Activated CD4-positive, alpha-beta T cell treated with anti-CD3 and anti-CD28 coated beads, Interleukin-2, amount 10 ng/mL, durations not matched to agents 24 days and 14 days (primary cell): ENCODE measurements around the gene L3MBTL1. TPM values are rescaled to one million over a fixed set of nuclear protein-coding genes. Genes with fewer than 3 reads are reported as not detected.
A peak's percentile ranks its signal among the peaks of the same experiment; 100 is the strongest.

Experiments used
- DNase-seq: peaks from one replicate; pipeline ENCODE4 v3.0.0; 2022
- H3K27ac Mint-ChIP-seq: one replicate; pipeline ENCODE4 v1.8.0; 2022; ENCODE audit warnings: mild to moderate bottlenecking, mixed read lengths
- H3K27me3 Mint-ChIP-seq: one replicate; pipeline ENCODE4 v1.8.0; 2022; ENCODE audit warnings: mixed read lengths
- H3K36me3 Mint-ChIP-seq: one replicate; pipeline ENCODE4 v1.8.0; 2022; ENCODE audit warnings: low read depth, mild to moderate bottlenecking, mixed read lengths
- H3K4me1 Mint-ChIP-seq: one replicate; pipeline ENCODE4 v1.8.0; 2021; ENCODE audit warnings: mixed read lengths
- H3K4me3 Mint-ChIP-seq: one replicate; pipeline ENCODE4 v1.8.0; 2022; ENCODE audit warnings: mild to moderate bottlenecking, moderate library complexity, mixed read lengths
- H3K9me3 Mint-ChIP-seq: one replicate; pipeline ENCODE4 v1.8.0; 2021; ENCODE audit warnings: mixed read lengths
- intact Hi-C: fragments of 100-400 bp; cut with micrococcal nuclease; formaldehyde crosslinking; loops from one replicate; pipeline ENCODE4 v1.15.1; 2023
- total RNA-seq: library from RNA; stranded (reverse); gene quantifications from 2 replicates; pipeline ENCODE4 v1.2.3, GENCODE V29; 2022

The L3MBTL1 gene
- 8.8 and 9.9 TPM in 2 replicates for total RNA-seq

DNA sequence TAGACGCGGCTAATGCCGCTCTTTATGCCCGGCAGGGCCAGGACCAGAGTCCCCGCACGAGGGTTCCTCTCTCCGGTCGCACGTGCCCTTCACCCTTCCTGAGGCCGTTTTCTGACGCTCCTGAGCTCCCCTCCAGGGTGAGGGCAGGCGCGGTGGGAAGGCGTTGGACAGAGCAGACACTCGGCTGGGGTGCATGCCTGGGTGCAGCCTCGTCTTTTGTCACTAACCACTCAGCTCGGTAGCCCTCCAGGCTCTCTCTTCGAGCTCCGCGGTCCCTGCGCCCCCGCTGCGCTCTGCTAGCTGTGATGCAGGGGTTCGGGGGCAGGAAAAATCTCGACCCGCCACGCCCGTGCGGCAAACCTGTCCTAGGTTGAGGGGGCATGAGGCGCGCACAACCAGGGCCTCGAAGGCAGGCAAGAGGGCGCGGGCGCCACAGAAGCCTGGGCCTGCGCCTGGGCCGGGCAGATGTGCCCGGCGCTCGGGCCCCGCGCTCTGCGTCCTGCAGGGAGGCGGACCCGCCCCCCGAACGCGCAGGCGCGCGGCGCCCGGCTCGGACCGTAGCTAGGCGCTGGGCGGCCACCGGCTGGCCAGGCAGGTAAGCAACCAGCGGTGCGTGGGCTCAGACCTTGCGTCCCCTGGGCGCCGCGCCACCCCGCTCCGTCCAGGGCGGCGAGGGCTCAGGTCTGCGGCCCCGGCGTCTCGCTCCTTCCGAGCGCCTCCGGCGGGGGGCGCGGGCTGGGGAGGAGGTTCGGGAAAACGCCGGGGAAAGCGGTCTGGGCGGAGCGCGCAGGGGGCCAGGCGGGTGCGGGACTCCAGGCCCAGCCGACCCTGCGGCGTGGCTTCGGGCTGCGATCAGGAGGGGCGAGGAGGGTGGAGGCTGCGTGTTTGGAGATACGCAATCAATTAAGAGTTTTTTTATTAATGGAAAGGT lies at the start of gene L3MBTL1:
Gene L3MBTL1, plus strand, starts transcription at position 548 of the 931 bp plus-strand sequence. CDS start 5,807 bp downstream, outside the sequence.
- Mint-ChIP-seq H3K27ac (no peak within 1 kb of the TSS), H3K27me3 (peaks cover 41% of the 10 kb centered on the region), H3K4me1 (peaks cover 3% of the 10 kb centered on the region), H3K4me3 (peak within 1 kb of the TSS; percentile 67), H3K36me3 (no peaks in the 10 kb centered on the region), H3K9me3 (no peaks in the 10 kb centered on the region)
- peak; percentile 66 for DNase-seq
- intact Hi-C loops, result no loop called here

DNA sequence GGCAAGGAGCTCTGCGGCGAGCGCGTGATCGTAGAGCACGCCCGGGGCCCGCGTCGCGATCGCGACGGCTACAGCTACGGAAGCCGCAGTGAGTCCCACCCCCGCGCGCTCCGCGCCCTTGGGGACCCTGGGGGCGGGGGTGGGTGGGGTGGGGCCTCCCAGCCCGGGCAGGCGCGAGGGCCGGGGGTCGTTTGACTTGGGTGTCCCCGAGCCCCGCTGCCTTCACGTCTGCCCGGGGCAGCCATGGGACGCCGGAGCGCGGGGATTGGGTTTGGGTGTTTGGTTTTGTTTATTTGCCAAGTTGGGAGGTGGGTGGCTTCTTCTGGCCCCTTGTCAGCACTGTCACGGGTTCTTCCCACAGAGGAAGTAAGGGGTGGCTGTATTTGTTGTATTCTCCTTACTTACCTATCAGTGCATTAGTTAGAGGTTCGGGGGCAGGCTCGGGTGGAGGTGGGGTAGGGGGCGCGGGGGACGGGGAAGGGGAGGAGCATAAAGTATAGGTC lies 49.0 kb upstream of the L3MBTL1 start:
- no peak for DNase-seq
- Mint-ChIP-seq H3K36me3 (peaks cover 49% of the 10 kb centered on the region), H3K4me3 (peak overlapping the region; percentile 93), H3K9me3 (no peaks in the 10 kb centered on the region), H3K27me3 (peaks cover 14% of the 10 kb centered on the region), H3K4me1 (peaks cover 27% of the 10 kb centered on the region), H3K27ac (peak overlapping the region; percentile 98)
- intact Hi-C loops, result loop anchor here (5.0 kb wide), 3 partner anchors 294 to 754 kb away; partner anchors contain the start of gene OSER1

DNA sequence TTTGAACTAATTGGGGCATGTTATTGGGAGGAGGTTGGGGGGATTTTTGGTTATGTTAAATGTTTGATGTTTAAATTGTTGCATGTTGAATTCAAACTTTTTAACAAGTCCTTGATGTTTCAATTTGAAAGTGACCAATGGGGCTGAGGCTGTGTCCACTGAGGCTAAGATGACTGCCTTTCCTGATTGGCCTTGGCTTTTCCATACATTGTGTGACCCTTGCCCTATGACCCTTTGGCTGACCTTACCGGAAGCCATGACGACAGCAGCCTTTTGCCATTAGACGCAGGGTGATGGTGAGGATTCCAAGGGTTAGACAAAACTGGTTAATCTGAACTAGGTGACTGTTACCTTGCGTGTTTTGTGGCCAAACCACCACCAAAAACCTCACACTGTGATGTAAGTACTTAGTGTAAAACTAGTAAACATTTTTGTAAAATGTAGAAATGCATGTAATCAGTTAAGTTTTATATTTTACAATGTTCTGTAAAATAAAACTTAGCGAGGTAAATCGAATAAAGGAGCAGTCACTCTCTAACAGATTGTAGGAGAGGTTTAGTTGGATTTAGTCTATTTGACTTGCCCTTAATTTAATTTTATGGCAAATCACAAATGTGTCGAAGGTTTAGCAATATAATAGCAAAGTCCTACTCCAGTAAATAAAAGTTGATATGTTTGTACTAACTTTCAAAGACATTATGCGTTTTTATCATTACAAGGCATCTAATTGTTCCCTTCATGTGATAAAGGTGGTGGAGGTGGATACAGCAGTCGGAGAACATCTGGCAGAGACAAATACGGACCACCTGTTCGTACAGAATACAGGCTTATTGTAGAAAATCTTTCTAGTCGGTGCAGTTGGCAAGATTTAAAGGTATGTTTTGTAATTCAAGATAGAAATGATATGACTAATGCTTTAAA lies 48.2 kb upstream of the L3MBTL1 start:
- Mint-ChIP-seq H3K36me3 (peaks cover 57% of the 10 kb centered on the region), H3K27me3 (peaks cover 7% of the 10 kb centered on the region), H3K4me1 (peaks cover 28% of the 10 kb centered on the region), H3K27ac (peak overlapping the region; percentile 85), H3K9me3 (no peaks in the 10 kb centered on the region), H3K4me3 (peak overlapping the region; percentile 93)
- intact Hi-C loops, result loop anchor here (5.0 kb wide), 3 partner anchors 293 to 753 kb away; partner anchors contain the start of gene OSER1
- peak; percentile 71 for DNase-seq

DNA sequence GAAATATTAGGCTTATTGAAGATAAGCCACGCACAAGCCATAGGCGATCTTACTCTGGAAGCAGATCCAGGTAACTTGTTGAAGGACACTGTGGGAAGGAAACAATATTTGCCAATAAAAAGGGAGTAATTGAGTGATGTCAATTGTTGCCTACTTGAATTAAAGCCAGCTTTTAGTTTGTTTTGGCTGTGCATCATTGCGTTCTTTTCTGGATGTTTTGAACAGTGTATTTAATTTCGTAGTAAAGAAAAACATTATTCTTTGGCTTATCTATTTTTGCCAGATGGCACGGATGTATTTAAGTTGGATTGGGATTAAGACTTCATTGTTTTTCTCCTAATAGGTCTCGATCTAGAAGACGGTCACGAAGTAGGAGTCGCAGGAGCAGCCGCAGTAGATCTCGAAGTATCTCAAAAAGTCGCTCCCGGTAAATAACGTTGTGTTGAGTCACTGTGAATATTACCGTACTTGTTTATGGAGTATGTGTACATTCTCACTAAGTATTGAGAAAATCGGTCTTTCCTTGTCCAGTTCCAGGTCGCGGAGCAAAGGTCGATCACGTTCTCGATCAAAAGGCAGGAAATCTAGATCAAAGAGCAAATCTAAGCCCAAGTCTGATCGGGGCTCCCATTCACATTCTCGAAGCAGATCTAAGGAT lies 47.2 kb upstream of the L3MBTL1 start:
- Mint-ChIP-seq H3K27ac (peak overlapping the region; percentile 66), H3K27me3 (peaks cover 3% of the 10 kb centered on the region), H3K4me3 (peak overlapping the region; percentile 93), H3K36me3 (peaks cover 65% of the 10 kb centered on the region), H3K9me3 (no peaks in the 10 kb centered on the region), H3K4me1 (peaks cover 28% of the 10 kb centered on the region)
- intact Hi-C loops, result no loop called here
- no peak for DNase-seq

DNA sequence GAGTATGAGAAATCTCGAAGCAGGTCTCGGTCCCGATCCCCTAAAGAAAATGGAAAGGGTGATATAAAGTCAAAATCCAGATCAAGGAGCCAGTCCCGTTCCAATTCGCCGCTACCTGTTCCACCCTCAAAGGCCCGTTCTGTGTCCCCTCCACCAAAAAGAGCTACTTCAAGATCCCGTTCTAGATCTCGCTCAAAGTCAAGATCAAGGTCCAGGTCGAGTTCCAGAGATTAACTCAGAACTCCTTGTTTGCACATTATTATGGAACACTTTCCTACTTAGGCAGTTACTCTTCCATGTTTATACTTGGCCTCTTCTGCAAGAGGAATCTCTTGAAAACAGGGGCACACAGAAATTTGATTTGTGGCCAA lies 46.7 kb upstream of the L3MBTL1 start:
- Mint-ChIP-seq H3K9me3 (no peaks in the 10 kb centered on the region), H3K4me1 (peaks cover 28% of the 10 kb centered on the region), H3K4me3 (peak overlapping the region; percentile 93), H3K36me3 (peaks cover 69% of the 10 kb centered on the region), H3K27me3 (peaks cover 1% of the 10 kb centered on the region), H3K27ac (peak overlapping the region; percentile 66)
- DNase-seq, result no peak
- intact Hi-C loops, result no loop called here

DNA sequence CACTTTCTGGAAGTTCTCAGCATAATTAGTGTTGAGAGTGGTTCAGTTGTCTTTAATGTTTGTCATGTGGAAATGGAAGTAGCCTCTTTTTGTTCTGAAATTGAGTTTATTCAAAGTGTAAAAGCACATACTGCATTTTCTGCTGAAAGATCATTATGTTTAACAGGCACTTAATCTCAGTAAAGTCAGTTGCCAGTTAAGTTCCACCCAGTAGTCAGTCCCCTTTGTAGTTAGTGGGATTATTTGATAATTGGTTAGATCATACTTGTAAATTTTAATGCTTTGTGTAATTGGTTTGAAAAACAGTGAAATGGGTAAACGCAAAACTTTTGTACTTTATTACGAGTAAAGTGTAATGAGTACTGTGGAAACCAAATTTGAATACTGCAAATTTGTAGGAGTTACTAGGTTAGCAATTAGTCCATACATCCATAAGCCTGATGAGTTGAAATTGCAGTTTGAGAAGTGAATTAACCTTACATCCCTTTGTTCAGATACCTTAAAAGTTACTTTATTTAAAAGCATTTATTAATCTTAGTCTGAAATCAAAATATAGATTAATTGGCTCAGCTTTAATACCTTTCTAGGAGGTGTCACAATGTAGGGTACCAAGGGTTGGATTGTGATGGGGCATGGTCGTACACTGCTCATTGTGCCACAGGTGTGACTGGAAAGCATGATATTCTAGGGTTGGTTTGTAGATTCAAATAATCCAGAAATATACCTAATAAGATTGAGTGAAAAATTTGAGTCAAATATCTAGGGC lies 45.4 kb upstream of the L3MBTL1 start:
- intact Hi-C loops, result no loop called here
- H3K9me3 Mint-ChIP-seq, result no peaks in the 10 kb centered on the region
- no peaks in the 10 kb centered on the region for H3K27me3 Mint-ChIP-seq
- H3K4me1 Mint-ChIP-seq, result peaks cover 26% of the 10 kb centered on the region
- H3K36me3 Mint-ChIP-seq, result peaks cover 79% of the 10 kb centered on the region
- H3K4me3 Mint-ChIP-seq, result no peak overlapping the region
- H3K27ac Mint-ChIP-seq, result no peak overlapping the region
- DNase-seq, result no peak

DNA sequence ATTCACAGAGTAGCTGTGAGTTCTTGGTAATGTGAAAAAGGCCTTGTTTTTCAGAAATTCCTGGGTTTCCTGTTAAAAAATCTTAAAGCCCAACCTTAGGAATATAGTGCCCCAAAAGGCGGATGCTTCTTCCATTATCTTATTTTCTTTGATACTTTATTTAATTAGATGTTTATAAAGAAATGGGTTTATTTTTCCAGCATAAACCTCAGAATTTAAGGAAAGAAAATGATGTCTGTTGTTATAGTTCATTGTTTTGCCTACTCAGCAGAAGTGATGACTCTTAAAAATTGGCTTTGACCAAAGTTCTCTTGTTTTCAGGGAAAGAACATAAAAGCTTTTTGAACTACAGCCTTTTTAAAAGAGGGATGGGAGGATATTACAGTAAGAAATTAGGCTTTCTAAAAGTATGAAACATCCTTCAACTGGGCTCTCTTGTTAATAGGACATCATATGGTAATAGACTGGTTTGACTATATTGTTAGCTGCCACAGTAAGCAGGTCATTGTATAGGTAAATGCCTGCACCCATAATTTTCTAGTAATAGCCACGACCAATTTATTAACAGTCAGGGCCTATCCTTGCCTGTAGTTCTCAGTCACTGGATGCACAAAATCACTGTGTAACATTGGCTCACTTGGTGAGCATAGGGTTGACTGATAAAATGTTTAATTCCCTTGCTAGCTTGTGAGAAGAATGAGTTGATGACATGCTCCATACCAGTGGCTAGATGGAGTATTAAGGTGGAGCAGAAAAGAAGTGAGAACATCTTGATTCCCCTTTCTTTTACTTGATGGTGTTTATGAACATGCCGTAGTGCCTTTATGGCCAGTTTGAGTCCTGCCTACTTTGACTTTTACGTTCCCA lies 44.6 kb upstream of the L3MBTL1 start:
- Mint-ChIP-seq H3K27me3 (no peaks in the 10 kb centered on the region), H3K36me3 (peaks cover 84% of the 10 kb centered on the region), H3K9me3 (no peaks in the 10 kb centered on the region), H3K27ac (no peak overlapping the region), H3K4me1 (peaks cover 26% of the 10 kb centered on the region), H3K4me3 (no peak overlapping the region)
- intact Hi-C loops, result no loop called here
- no peak for DNase-seq

DNA sequence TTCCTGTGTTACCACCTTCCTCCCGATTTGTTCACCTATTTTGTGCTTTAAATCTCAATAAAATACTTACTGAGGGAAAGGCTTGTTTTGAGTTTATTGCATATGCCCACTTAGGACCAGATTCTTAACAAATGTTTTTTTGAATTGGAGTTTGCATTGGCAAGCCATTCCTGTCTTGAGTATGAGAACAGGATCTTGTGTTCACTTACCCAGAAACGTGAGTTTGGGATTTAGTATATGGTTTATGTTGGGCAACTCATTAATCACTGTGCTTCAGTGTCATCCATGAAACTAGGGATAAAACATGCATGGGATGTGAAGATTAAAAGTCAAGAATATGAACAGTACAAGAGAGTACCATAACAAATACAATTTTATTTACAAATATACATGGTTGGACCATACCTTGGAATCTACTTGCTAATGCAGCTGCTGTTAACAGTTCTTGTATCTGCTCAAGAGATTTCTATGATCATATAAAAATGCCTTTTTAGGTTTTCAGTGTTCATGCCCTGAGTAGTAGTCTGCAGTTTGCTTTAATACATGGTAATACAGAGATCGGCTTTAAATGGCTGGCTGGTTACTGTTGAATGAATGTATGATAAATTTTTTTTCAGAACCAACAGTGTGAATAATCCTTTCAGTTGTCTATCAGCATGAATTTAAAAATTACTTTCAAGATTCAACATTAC lies 43.8 kb upstream of the L3MBTL1 start:
- H3K4me3 Mint-ChIP-seq, result no peak overlapping the region
- H3K36me3 Mint-ChIP-seq, result peaks cover 81% of the 10 kb centered on the region
- no peaks in the 10 kb centered on the region for H3K9me3 Mint-ChIP-seq
- intact Hi-C loops, result no loop called here
- no peak for DNase-seq
- peaks cover 26% of the 10 kb centered on the region for H3K4me1 Mint-ChIP-seq
- H3K27ac Mint-ChIP-seq, result no peak overlapping the region
- no peaks in the 10 kb centered on the region for H3K27me3 Mint-ChIP-seq

DNA sequence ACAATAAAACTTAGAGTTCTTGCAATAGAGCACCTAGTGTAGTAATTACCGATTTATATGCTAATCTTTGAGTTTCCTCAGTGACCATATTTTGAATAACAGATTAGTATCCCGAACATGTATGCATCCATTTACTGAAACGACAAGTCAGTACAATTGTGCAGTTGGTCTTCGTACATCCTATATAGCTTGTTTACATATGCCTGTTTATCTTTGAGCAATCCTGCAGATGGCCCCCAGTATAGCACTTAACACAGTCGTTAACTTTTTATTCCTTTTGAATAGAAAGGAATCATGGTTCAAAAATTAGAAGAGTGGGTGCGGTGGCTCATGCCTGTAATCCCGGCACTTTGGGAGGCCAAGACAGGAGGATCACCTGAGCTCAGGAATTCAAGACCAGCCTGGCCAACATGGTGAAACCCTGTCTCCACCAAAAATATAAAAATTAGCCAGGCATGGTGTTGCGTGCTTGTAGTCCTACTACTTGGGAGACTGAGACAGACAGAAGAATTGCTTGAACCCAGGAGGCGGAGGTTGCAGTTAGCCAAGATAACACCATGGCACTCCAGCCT lies 43.2 kb upstream of the L3MBTL1 start:
- no peaks in the 10 kb centered on the region for H3K9me3 Mint-ChIP-seq
- no peak overlapping the region for H3K27ac Mint-ChIP-seq
- intact Hi-C loops, result no loop called here
- H3K4me3 Mint-ChIP-seq, result no peak overlapping the region
- no peaks in the 10 kb centered on the region for H3K27me3 Mint-ChIP-seq
- DNase-seq, result no peak
- peaks cover 26% of the 10 kb centered on the region for H3K4me1 Mint-ChIP-seq
- peaks cover 76% of the 10 kb centered on the region for H3K36me3 Mint-ChIP-seq

DNA sequence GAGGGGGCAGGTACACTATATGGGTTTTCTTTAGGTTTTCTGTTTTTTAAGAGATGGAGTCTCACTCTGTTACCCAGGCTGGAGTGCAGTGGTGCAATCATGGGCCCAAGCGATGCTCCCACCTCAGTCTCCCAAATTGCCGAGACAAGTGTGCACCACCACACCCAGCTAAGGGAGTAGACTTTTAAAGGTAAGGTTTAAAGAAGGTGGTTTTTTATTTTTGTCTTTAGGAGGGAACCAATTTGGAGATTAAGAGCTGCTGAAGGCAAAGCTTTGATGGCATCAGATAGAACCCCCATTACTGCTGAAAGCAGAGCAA lies 41.9 kb upstream of the L3MBTL1 start:
- Mint-ChIP-seq H3K27ac (no peak overlapping the region), H3K36me3 (peaks cover 68% of the 10 kb centered on the region), H3K4me1 (peaks cover 15% of the 10 kb centered on the region)

DNA sequence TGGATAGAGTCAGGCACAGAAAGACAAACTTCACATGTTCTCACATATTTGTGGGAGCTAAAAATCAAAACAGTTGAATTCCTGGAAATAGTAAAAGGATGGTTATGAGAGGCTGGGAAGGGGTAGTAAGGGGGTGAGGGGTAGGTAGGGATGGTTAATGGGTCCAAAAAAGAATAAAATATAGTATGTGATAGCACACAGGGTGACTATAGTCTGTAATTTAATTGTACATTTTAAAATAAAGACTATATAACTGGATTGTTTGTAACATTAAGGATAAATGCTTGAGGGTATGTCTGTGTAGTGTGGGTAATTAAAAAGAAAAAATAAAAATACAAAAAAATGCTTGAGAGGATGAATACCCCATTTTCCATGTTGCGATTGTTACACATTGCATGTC lies 39.9 kb upstream of the L3MBTL1 start:
- peaks cover 7% of the 10 kb centered on the region for H3K4me1 Mint-ChIP-seq
- H3K4me3 Mint-ChIP-seq, result no peak overlapping the region
- no peaks in the 10 kb centered on the region for H3K27me3 Mint-ChIP-seq
- H3K36me3 Mint-ChIP-seq, result peaks cover 50% of the 10 kb centered on the region
- DNase-seq, result no peak
- H3K9me3 Mint-ChIP-seq, result no peaks in the 10 kb centered on the region
- H3K27ac Mint-ChIP-seq, result no peak overlapping the region
- intact Hi-C loops, result no loop called here

More for the DNA sequence above, 41.9 kb upstream of the L3MBTL1 start:
- intact Hi-C loops, result no loop called here
- H3K27me3 Mint-ChIP-seq, result no peaks in the 10 kb centered on the region
- no peak for DNase-seq
- H3K9me3 Mint-ChIP-seq, result no peaks in the 10 kb centered on the region
- H3K4me3 Mint-ChIP-seq, result no peak overlapping the region
